ENCODE results near the gene GJC2.

DNA sequence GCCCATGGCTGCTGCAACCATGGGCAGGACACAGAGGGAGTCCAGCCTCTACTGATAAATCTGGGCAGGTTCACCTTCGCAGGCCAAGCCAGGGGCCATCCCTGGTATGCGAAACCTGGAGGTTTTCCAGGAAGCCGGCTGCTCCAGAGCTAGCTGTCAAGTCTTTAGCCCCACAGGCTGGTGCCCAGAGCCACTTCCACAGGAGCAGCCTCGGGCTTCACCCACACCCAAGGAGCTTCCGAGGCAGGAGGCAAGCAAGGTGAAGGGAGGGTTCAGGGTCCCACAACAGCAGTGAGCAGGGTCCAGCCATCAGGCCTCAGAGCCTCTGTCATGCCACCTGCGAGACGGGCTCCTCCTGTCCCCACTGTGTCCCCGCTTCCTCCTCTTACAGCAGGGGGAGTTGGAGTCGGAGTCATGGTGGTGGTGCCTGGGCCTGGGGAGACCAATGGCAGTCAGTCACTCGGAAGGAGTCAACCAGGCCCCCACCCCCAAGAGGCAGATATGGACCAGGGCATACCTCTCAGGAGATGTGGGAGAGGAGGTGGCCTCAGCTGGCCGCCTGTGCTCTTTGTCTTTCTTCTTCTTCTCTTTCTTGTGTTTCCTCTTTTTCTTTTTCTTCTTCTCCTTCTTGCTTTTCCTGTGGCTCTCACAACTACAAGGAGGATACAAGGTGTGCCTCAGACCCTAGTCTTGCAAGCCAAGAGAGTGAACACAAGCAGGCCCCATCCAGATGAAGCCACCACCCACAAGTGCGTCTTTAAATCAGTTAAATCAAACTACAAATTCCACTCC lies 48.7 kb upstream of the GJC2 start:
- TF ChIP-seq, protein P1, sequence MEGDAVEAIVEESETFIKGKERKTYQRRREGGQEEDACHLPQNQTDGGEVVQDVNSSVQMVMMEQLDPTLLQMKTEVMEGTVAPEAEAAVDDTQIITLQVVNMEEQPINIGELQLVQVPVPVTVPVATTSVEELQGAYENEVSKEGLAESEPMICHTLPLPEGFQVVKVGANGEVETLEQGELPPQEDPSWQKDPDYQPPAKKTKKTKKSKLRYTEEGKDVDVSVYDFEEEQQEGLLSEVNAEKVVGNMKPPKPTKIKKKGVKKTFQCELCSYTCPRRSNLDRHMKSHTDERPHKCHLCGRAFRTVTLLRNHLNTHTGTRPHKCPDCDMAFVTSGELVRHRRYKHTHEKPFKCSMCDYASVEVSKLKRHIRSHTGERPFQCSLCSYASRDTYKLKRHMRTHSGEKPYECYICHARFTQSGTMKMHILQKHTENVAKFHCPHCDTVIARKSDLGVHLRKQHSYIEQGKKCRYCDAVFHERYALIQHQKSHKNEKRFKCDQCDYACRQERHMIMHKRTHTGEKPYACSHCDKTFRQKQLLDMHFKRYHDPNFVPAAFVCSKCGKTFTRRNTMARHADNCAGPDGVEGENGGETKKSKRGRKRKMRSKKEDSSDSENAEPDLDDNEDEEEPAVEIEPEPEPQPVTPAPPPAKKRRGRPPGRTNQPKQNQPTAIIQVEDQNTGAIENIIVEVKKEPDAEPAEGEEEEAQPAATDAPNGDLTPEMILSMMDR (IDR thresholded peaks at IDR 0.05) = no peak
- TF ChIP-seq POLR2AphosphoS5 (IDR thresholded peaks at IDR 0.05) (no peak), POLR2A (IDR thresholded peaks at IDR 0.05) (no peak)

All from prostate gland (tissue), 2 donors.